Stimulated activated CD8-positive, alpha-beta memory T cell treated with anti-CD3 and anti-CD28 coated beads, Interleukin-7, amount 100 ng/mL, for 48 hours (primary cell): Measurements from ENCODE around the gene ABT1.

Experiments
- DNase-seq, 2 donors: peaks; one replicate each; pipeline ENCODE4 v3.0.0-alpha.2; 2020; ENCODE audit warnings: low read depth in 1 of 2; ENCODE audit errors: extremely low read depth in 1 of 2

ABT1 gene

GRCh38 chr6:26600759-26601158 is 4.0 kb downstream of the ABT1 start:
- DNase-seq, result no peak

GRCh38 chr6:26602262-26602661 is 5.5 kb downstream of the ABT1 start:
- no peak for DNase-seq

GRCh38 chr6:26604026-26604425 is 7.3 kb downstream of the ABT1 start:
- DNase-seq, result no peak

GRCh38 chr6:26604797-26605196 is 8.0 kb downstream of the ABT1 start:
- DNase-seq, result no peak

- no peak for DNase-seq
These were observed 10.9 kb downstream of the ABT1 start for GRCh38 chr6:26607434-26608230.

GRCh38 chr6:26609463-26609862 is 12.7 kb downstream of the ABT1 start:
- DNase-seq, result no peak

GRCh38 chr6:26611599-26611998 is 14.8 kb downstream of the ABT1 start:
- no peak for DNase-seq

GRCh38 chr6:26613201-26613600 is 16.4 kb downstream of the ABT1 start:
- DNase-seq, result no peak

GRCh38 chr6:26613689-26614683 is 17.2 kb downstream of the ABT1 start:
- no peak for DNase-seq

- no peak for DNase-seq
These were observed 26.6 kb downstream of the ABT1 start for GRCh38 chr6:26623339-26623859.

- no peak for DNase-seq
These were observed 27.8 kb downstream of the ABT1 start for GRCh38 chr6:26624557-26624956.

- no peak for DNase-seq
These were observed 31.1 kb downstream of the ABT1 start for GRCh38 chr6:26627843-26628242.

- no peak for DNase-seq
These were observed 32.6 kb downstream of the ABT1 start for GRCh38 chr6:26629359-26629758.

- no peak for DNase-seq
These were observed 44.1 kb downstream of the ABT1 start for GRCh38 chr6:26640806-26641205.

- no peak for DNase-seq
These were observed 49.3 kb downstream of the ABT1 start for GRCh38 chr6:26646074-26646473.
